Keratinocyte (primary cell): ENCODE data around the gene HK2. TPM values are rescaled to one million over a fixed set of nuclear protein-coding genes. Genes with fewer than 3 reads are reported as not detected.

ENCODE experiments used
- DNase-seq: peaks from one replicate; pipeline ENCODE4 v3.0.0-alpha.2; 2011; ENCODE audit warnings: low read depth, missing footprints, low spot score
- FAIRE-seq: peaks from 2 replicates; lab custom pipeline; 2011; peaks lifted over from hg19 to GRCh38; lab: Jason Lieb, UNC
- H2AFZ ChIP-seq: 2 replicates; pipeline ENCODE4 v1.6.0; 2012; ENCODE audit warnings: low read length, control low read depth, inconsistent platforms; ENCODE audit not compliant: control insufficient read depth
- H3K27ac ChIP-seq: 2 replicates; pipeline ENCODE4 v1.5.1; 2011; ENCODE audit warnings: low read length; ENCODE audit not compliant: control insufficient read depth, insufficient read depth
- H3K27me3 ChIP-seq: 3 replicates; pipeline ENCODE4 v1.6.0; 2011; ENCODE audit warnings: low read length; ENCODE audit not compliant: control insufficient read depth, insufficient read depth; ENCODE audit errors: extremely low read depth
- H3K36me3 ChIP-seq, 2 experiments: 2 replicates in 1 of 2; 3 replicates in 1 of 2; pipeline ENCODE4 v1.5.1; 2011; ENCODE audit warnings: low read length in 2 of 2, mild to moderate bottlenecking in 1 of 2; ENCODE audit not compliant: control insufficient read depth in 2 of 2, insufficient read depth in 2 of 2; ENCODE audit errors: extremely low read depth in 1 of 2
- H3K4me1 ChIP-seq: 3 replicates; pipeline ENCODE4 v1.5.1; 2011; ENCODE audit warnings: low read length; ENCODE audit not compliant: control insufficient read depth, insufficient read depth; ENCODE audit errors: extremely low read depth
- H3K4me2 ChIP-seq: 3 replicates; pipeline ENCODE4 v1.6.0; 2011; ENCODE audit warnings: low read depth, low read length; ENCODE audit not compliant: control insufficient read depth, insufficient read depth; ENCODE audit errors: extremely low read depth
- H3K4me3 ChIP-seq, 3 experiments: fragments of 200-600 bp in 1 of 3; sonication (generic) in 1 of 3; 2 replicates in 2 of 3; 3 replicates in 1 of 3; pipeline ENCODE4 v1.5.1; 2011 to 2016; ENCODE audit warnings: low read length in 3 of 3, mild to moderate bottlenecking in 3 of 3, control low read depth in 2 of 3, inconsistent platforms in 1 of 3, low read depth in 1 of 3, mixed read lengths in 1 of 3, mixed run types in 1 of 3, moderate library complexity in 1 of 3; ENCODE audit not compliant: control insufficient read depth in 2 of 3, insufficient read depth in 2 of 3; ENCODE audit errors: extremely low read depth in 1 of 3
- H3K79me2 ChIP-seq: 2 replicates; pipeline ENCODE4 v1.6.0; 2012; ENCODE audit warnings: low read length; ENCODE audit not compliant: control insufficient read depth, insufficient read depth
- H3K9ac ChIP-seq: 3 replicates; pipeline ENCODE4 v1.6.0; 2011; ENCODE audit warnings: low read length; ENCODE audit not compliant: control insufficient read depth, insufficient read depth; ENCODE audit errors: extremely low read depth
- H3K9me1 ChIP-seq: 3 replicates; pipeline ENCODE4 v1.6.0; 2011; ENCODE audit warnings: low read length; ENCODE audit not compliant: control insufficient read depth, insufficient read depth; ENCODE audit errors: extremely low read depth
- H3K9me3 ChIP-seq: 2 replicates; pipeline ENCODE4 v1.5.1; 2012; ENCODE audit warnings: low read depth, low read length; ENCODE audit not compliant: control insufficient read depth
- H4K20me1 ChIP-seq: 3 replicates; pipeline ENCODE4 v1.6.0; 2011; ENCODE audit warnings: low read length; ENCODE audit not compliant: control insufficient read depth, insufficient read depth; ENCODE audit errors: extremely low read depth
- EZH2 ChIP-seq: IDR thresholded peaks from one replicate; pipeline ENCODE4 v1.6.1; 2012; ENCODE audit warnings: inconsistent platforms, mild to moderate bottlenecking, low read length, moderate library complexity
- dilution Hi-C: fragments of 300-500 bp; cut with MboI; formaldehyde crosslinking; loops from one replicate; pipeline ENCODE4 v1.7.0; 2020; ENCODE audit warnings: low sequenced_read_pairs; ENCODE audit not compliant: extremely low pct_ligation_motif_present
- polyA plus RNA-seq, 5 experiments: library from polyadenylated mRNA; depleted of rRNA in 3 of 5; stranded (reverse) in 3 of 5; stranded (forward) in 1 of 5; unstranded in 1 of 5; fragments of >200 nt; gene quantifications; 1 replicate in 1 of 5; 2 replicates in 3 of 5; 3 replicates in 1 of 5; pipeline versions ENCODE4 v1.2.1 to v1.2.3, GENCODE V29; 2011 to 2012; ENCODE audit warnings: missing spikeins in 2 of 5, low read depth in 1 of 5, low replicate concordance in 1 of 5
- TF ChIP-seq, protein P1 (sequence below), 3 experiments: IDR thresholded peaks in 1 of 3; conservative IDR thresholded peaks in 1 of 3; optimal IDR thresholded peaks in 1 of 3; 2 replicates in 2 of 3; 3 replicates in 1 of 3; pipeline versions ENCODE3 to v1.5.1; 2011; ENCODE audit warnings: low read length in 3 of 3, mild to moderate bottlenecking in 3 of 3, moderate library complexity in 2 of 3, control low read depth in 1 of 3, inconsistent platforms in 1 of 3; ENCODE audit not compliant: insufficient read depth in 2 of 3; ENCODE audit errors: extremely low read depth in 1 of 3

The HK2 gene
- polyA plus RNA-seq, 1 donor (not counting 4 experiments of a cell fraction or from before 2014, with no cell fraction given) = 27.1 TPM

DNA sequence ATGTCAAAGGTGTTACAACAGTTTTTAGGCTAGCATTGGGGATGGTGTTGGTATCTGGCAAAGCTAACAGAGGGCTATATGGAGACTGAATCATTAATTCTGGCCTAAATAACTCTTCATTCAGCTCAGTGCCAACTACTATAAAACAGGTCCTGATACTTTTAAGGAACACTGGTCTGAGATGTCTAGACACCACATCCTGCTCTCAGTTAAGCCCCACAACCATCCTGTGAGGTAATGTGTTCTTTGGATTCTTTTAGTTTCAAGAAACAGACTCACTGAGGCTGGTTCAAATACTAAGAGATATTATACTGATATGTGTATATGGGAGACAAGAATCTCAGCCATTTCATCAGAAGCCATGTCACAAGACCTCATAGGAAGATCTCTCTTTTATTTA is 14.2 kb upstream of the HK2 start:
- no peak overlapping the region for H3K4me2 ChIP-seq
- H3K27ac ChIP-seq = no peak overlapping the region
- no peaks in the 10 kb centered on the region for H3K4me1 ChIP-seq
- H3K9ac ChIP-seq = no peak overlapping the region
- no peak for DNase-seq
- no peak overlapping the region for H3K4me3 ChIP-seq
- no peak overlapping the region for H2AFZ ChIP-seq
- no peaks in the 10 kb centered on the region for H3K9me3 ChIP-seq
- no peaks in the 10 kb centered on the region for H3K79me2 ChIP-seq
- H3K27me3 ChIP-seq = peaks cover 2% of the 10 kb centered on the region
- no peak for FAIRE-seq
- dilution Hi-C loops = no loop called here
- H3K9me1 ChIP-seq = no peaks in the 10 kb centered on the region
- no peak for TF ChIP-seq EZH2
- TF ChIP-seq, protein P1, sequence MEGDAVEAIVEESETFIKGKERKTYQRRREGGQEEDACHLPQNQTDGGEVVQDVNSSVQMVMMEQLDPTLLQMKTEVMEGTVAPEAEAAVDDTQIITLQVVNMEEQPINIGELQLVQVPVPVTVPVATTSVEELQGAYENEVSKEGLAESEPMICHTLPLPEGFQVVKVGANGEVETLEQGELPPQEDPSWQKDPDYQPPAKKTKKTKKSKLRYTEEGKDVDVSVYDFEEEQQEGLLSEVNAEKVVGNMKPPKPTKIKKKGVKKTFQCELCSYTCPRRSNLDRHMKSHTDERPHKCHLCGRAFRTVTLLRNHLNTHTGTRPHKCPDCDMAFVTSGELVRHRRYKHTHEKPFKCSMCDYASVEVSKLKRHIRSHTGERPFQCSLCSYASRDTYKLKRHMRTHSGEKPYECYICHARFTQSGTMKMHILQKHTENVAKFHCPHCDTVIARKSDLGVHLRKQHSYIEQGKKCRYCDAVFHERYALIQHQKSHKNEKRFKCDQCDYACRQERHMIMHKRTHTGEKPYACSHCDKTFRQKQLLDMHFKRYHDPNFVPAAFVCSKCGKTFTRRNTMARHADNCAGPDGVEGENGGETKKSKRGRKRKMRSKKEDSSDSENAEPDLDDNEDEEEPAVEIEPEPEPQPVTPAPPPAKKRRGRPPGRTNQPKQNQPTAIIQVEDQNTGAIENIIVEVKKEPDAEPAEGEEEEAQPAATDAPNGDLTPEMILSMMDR (optimal IDR thresholded peaks at IDR 0.05 in 1 of 3, IDR thresholded peaks at IDR 0.05 in 1 of 3, conservative IDR thresholded peaks at IDR 0.05 in 1 of 3; ENCODE audit: extremely low read depth in 1 of 3, insufficient read depth in 2 of 3, low read length in 3 of 3) = no peak
- no peaks in the 10 kb centered on the region for H3K36me3 ChIP-seq
- H4K20me1 ChIP-seq = no peaks in the 10 kb centered on the region

DNA sequence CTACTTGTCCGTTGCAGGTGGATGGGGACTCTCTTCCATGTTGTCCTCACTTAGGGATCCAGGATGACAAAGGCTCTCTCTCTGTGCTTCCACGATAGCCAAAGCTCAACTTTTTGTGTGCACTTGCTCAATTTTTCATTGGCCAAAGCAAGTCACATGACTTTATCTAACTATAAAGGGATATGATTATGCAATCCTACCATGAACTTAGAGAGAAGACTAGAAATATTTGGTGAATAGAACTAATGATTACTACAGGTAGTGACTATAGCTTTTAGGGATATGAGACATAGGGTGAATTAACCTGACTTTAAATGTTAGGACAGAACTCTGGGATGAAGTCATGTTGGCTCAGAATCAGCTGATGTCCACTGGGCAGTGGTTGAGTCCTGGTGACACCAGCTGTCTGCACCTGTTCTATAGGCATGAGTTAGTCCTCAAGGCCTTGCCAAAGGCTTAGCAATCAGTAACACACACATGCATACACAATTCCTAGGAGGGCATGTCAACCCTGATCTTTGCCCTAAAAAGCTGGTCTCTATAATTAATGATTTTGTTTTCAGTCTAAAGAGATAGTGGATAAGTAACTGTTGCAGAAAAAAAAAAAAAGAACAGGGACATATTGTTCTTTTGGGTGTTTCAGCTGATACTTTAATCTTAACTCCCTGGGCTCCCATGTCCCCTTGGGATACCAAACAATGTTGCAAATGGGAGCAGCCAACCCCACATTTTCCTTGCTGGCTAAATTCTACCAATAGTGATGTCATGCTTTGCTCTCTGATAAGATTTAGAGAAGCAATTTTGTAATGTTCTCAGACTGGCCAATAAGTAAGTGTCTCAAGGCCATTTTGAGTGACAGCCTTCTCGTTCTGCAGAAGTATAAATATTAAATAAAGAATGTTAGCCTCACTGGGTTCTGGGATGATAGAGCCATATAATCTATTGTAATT is 12.5 kb upstream of the HK2 start:
- Histone ChIP-seq H2AFZ (no peak overlapping the region), H3K4me1 (no peaks in the 10 kb centered on the region), H3K9me3 (no peaks in the 10 kb centered on the region), H3K27ac (no peak overlapping the region), H3K27me3 (no peaks in the 10 kb centered on the region), H3K4me2 (no peak overlapping the region), H3K9ac (no peak overlapping the region), H3K36me3 (no peaks in the 10 kb centered on the region), H3K9me1 (no peaks in the 10 kb centered on the region), H3K79me2 (no peaks in the 10 kb centered on the region), H3K4me3 (no peak overlapping the region), H4K20me1 (no peaks in the 10 kb centered on the region)
- dilution Hi-C loops = no loop called here
- FAIRE-seq (no peak), DNase-seq (no peak)
- no peak for TF ChIP-seq EZH2
- TF ChIP-seq, protein P1 (optimal IDR thresholded peaks at IDR 0.05 in 1 of 3, IDR thresholded peaks at IDR 0.05 in 1 of 3, conservative IDR thresholded peaks at IDR 0.05 in 1 of 3; ENCODE audit: extremely low read depth in 1 of 3, insufficient read depth in 2 of 3, low read length in 3 of 3) = no peak
